ENCODE data around the gene ARF3. TPM values are rescaled to one million over a fixed set of nuclear protein-coding genes. Genes with fewer than 3 reads are reported as not detected.
"Not testable (repeated sequence)": the region's sequence is repeated elsewhere in the genome, so short reads cannot be mapped to it uniquely, and the experiment has no call there.

Gene ARF3
- total RNA-seq, 1 donor from 2014 or later: 59.5 TPM

DNA sequence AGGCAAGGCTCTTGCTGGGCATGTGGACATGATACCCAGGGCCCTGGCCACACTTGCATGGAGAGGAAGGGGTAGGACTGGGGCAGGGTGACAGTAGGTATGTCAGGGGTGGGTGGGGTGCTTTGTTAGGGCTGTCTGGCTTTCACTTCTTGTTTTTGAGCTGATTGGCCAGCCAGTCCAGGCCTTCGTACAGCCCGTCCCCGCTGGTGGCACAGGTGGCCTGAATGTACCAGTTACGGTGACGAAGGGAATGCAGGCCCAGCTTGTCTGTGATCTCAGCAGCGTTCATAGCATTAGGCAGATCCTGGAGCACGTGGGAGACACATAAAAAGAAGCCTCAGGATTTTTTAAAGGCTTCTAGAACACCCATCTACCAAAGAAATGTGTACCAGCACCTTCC, 18.5 kb downstream of the ARF3 start:
- DNase-seq (ENCODE audit: low spot score): no peak
- intact Hi-C loops (cut with DNase I): loop anchor here (5.0 kb wide), 1 partner anchor 87 kb away; the partner anchor contains the start of gene DDX23

DNA sequence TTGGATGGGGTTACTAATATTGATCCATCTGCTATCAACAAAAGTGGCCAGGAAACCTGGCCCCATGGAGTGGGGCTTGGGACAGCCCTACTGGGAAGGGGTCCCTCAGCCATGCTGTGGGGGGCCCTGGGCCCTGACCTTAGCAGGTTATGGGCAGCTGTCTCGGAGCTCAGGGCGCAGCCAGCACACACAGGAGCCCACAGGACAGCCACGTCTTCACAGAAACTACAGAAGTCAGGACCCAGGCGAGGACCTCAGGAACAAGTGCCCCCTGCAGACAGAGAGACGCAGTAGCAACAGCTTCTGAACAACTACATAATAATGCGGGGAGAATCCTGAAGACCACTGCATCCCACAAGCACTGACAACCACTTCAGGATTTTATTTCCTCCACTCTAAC, 20.1 kb downstream of the ARF3 start:
- DNase-seq (ENCODE audit: low spot score): no peak
- intact Hi-C loops (cut with DNase I): loop anchor here (5.0 kb wide), 1 partner anchor 85 kb away; the partner anchor contains the start of gene DDX23

DNA sequence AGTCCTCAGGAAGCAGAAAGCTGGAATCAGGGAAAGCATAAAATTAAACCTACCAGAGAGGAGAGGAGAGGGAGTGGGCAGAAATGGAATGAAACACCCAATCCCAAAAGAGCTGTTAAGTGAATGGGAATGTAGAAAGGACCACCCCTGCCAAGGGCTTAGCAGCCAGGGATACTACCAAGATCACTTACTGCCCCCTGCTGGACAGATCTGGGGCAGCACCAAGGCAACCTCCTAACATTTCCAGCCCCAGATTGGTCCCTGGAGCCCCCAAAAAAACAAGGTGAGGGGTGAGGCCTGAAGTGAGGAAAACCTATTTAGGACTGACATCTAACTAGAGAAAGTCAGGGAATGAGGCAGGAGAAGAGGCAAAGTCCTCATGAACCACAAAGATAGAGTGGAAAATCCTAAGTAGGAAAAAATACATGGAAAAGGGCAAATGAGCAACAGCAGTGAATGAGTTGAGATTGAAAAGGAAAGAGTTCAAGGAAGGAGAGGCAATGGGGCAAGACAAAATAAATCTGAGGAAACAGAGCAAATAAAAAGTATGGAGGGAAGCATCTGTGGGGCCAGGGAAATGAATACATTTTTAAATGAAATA, 20.8 kb downstream of the ARF3 start:
- peak; percentile 79 for DNase-seq (ENCODE audit: low spot score)
- intact Hi-C loops (cut with DNase I): loop anchor here (5.0 kb wide), 1 partner anchor 84 kb away; the partner anchor contains the start of gene DDX23

DNA sequence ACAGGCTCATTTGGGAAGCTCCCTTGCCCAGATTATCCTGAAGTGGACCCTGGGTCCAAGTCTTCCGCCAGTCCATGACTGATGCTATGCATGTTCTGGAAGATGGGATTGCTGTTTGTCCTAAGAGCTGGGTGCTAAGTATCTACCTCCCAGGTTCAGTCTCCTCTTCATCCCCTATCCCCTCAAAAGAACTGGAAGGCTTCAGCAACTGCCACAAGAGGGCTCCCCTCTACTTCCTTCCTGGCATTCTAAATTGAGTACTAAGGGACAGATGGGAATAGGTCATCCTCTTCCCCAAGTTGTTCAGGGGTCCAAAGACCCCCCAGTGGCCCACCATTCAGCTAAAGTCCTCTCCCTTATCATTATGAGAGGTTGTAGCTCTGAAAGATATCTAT, 23.0 kb downstream of the ARF3 start:
- intact Hi-C loops (cut with DNase I): no loop called here
- DNase-seq (ENCODE audit: low spot score): no peak

- intact Hi-C loops (cut with DNase I): no loop called here
- DNase-seq (ENCODE audit: low spot score): no peak
These were observed 23.5 kb downstream of the ARF3 start for GRCh38 chr12:48933664-48934311.

- intact Hi-C loops (cut with DNase I): no loop called here
- no peak for DNase-seq (ENCODE audit: low spot score)
These were observed 24.4 kb downstream of the ARF3 start for GRCh38 chr12:48932878-48933277.

DNA sequence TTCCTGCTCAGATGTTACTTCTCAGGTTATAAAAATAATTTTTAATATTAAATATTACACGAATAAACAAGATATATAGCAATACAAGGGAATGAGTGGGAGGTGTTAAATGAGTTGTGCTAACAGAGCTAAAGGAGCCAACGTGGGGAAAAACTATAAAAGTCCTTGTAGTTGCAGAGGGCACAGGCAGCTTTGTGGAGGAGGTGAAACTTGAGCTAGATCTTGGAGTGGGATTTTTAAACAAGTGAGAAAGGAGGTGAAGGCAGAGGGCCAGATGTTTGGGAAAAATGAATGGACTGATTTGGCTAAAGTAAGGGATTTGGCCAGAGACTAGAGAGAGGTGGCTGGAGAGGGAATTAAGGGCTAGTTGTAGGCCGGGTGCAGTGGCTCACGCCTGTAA, 26.8 kb downstream of the ARF3 start:
- intact Hi-C loops (cut with DNase I): no loop called here
- no peak for DNase-seq (ENCODE audit: low spot score)

DNA sequence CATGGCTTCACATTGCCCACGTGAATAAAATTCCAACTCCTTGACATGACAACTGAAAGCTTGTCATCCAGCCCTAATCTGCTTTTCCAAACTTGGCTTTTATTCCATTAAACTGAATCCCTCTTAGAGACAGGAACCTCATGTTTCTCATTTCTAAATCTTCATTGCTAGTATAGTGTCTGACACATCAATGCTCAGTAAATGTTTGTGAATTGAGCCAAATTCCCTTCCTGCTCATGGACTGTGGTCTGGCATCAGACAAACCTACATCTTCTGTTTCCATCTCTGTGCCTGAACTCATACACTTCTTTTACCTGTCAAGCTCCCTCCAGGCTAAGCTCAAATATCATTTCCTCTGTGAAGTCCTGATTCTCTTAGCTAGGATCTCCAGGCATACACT, 27.7 kb downstream of the ARF3 start:
- DNase-seq (ENCODE audit: low spot score): no peak
- intact Hi-C loops (cut with DNase I): no loop called here

DNA sequence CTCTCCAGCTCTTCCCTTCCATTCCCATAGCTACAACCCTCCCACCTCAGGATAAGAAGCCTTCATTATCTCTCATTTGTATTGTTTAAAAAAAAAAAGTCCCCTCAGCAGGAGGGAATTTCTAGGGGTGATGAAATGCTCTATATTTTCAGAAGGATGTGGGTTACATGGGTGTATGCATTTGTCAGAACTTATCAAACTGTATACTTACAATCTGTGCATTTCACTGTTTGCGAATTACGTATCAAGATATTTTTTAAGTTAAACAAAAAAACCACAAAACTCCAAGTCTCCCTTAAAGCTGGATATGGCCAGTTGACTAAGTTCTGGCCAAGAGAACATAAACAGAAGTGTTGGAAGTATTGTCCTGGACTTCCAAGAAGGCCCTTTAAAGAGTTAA, 30.0 kb downstream of the ARF3 start:
- intact Hi-C loops (cut with DNase I): no loop called here
- no peak for DNase-seq (ENCODE audit: low spot score)

DNA sequence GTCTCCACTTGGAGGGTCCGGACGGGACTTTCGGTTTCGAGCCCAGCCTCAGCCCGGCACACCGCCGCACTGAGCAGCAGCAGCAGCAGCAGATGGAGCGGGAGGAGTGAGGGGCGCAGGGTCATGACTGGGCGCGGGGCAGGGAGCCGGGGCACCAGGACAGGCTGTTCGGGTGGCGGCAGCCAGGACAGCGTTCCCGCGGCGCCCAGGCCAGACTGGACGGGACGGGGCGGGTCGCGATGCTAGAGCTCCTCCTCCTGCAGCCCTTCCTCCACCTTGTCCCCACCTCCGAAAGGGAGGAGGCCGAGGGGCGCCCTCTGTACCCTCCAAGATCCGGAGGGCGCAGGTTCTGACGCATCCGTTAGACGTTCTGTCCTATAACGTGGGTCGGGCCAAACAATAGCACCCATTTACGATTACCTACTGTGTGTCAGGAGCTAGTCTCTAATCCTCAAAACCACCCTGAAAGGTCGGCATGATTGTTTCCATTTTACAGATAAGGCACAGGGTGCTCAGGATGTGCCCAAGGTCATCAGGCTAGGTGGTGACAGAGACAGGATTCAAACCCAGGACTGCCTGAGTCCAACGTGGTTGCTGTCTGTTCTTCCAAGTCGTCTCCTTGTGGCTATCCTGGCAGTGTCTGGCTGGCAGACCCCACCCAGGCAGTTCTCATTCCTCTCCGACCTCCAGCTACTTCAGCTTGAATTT, 31.8 kb downstream of the ARF3 start, which contains the start of gene FKBP11:
Gene FKBP11 (minus strand): TSS at position 189 of the 708 bp plus-strand sequence. CDS start 64 bp downstream, at position 125.
- intact Hi-C loops (cut with DNase I): no loop called here
- peak; percentile 83 for DNase-seq (ENCODE audit: low spot score)

DNA sequence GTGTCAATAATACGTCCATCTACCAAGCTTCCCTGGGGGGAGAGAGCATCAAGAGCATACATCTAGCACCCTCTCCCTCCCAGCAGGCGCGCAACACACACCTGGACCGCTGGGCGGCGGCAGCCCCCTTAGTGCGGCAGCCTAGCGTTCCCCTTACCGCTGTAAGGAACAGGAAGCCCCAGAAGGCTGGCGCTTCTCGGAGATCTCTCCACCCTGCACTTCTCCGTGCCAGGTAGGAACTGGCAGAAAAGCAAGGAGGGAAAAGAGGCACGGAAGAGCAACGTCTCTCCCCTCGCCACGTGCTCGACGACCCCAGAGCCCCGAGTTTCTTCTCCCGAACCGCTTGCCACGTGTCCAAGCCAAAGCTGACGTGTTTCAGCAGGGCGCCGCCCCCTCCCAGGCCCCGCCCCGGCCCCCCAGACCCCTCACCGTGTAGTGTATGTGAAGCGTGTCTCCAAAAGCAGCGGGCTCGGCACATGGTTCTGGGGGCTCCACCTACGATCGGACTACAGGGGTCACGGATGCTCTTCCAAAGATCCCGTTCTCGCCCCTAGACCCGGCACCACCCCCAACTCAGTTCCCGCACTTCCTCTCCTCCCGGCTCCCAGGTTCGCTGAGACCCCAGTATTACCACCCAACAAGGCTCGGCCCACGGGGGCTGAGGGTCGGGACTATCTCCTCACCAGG, 32.5 kb downstream of the ARF3 start:
- no peak for DNase-seq (ENCODE audit: low spot score)
- intact Hi-C loops (cut with DNase I): no loop called here

- DNase-seq (ENCODE audit: low spot score): no peak
- intact Hi-C loops (cut with DNase I): no loop called here
These were observed 34.2 kb downstream of the ARF3 start for GRCh38 chr12:48923117-48923516.

GRCh38 chr12:48917857-48918537, 39.3 kb downstream of the ARF3 start:
- intact Hi-C loops (cut with DNase I): no loop called here
- no peak for DNase-seq (ENCODE audit: low spot score)

GRCh38 chr12:48910196-48910595, 47.1 kb downstream of the ARF3 start:
- intact Hi-C loops (cut with DNase I): no loop called here
- no peak for DNase-seq (ENCODE audit: low spot score)

GRCh38 chr12:48909698-48910097, 47.6 kb downstream of the ARF3 start:
- intact Hi-C loops (cut with DNase I); DNase-seq (ENCODE audit: low spot score): not testable (repeated sequence)

GRCh38 chr12:48907245-48907644, 50.0 kb downstream of the ARF3 start:
- intact Hi-C loops (cut with DNase I): no loop called here
- DNase-seq (ENCODE audit: low spot score): no peak

GRCh38 chr12:48903982-48904411, 53.3 kb downstream of the ARF3 start:
- intact Hi-C loops (cut with DNase I): no loop called here
- no peak for DNase-seq (ENCODE audit: low spot score)

GRCh38 chr12:48903363-48903981, 53.8 kb downstream of the ARF3 start:
- DNase-seq (ENCODE audit: low spot score): no peak
- intact Hi-C loops (cut with DNase I): no loop called here

GRCh38 chr12:48901278-48901677, 56.0 kb downstream of the ARF3 start:
- intact Hi-C loops (cut with DNase I): no loop called here

More at GRCh38 chr12:48901278-48901677, 56.0 kb downstream of the ARF3 start:
- DNase-seq (ENCODE audit: low spot score): no peak
